ENCODE measurements around the gene TCP11.
A peak's percentile ranks its signal among the peaks of the same experiment; 100 is the strongest.

Gene TCP11

DNA sequence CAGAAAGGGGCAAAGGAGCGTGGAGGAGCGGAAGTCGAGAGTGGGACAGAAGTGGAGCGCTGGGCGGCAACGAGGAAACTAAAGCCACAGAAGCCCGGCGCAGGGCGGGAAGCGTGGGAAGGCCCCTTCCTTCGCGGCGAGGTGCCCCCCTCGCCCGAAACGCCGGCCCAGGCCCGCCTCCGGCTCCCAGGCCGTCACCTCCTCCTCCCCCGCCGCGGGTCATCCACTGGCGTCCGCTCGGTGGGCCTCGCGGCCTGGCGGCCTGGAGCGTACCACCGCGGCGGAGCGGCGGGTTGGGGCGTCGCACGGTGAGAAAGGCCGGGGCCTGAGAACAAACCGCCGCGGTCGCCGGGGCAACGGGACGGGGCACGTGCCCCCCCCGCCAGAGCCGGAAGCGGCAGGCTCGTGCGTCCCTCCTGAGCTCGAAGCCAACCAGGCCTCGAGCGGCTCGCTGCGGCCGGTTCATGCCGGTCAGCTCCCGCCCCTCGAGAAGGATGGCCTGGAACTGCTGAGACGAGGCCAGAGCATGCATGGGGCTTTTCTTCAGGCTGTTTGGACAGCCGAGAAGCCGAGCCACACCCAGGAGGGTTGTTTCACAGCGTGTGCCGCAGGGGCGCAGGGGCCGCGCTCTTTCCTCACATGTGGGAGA lies at the start of gene TCP11:
TSS of gene TCP11 (minus strand) at position 333 of the 649 bp plus-strand sequence. CDS start 469 bp downstream, outside the sequence.
- DNase-seq: peak; percentile 27

DNA sequence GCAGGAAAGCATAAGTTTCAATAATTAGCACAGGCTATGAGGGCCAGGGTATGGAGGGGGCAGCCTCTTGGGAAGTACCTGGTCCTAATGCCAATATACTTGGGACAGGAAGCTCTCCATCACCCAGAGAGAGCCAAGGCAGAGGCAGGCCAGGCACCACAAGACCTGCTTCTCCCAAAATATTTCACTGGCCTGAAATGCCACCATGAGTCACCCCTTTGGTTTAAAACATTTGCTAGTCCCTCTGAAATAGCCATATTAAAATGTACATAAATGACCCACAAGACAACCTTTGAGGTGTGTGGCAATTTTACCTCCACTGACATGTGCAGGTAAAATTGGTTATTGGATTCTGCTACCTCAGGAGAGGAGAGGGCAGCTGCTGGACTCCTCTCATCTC lies 49.2 kb upstream of the TCP11 start:
- no peak for DNase-seq

DNA sequence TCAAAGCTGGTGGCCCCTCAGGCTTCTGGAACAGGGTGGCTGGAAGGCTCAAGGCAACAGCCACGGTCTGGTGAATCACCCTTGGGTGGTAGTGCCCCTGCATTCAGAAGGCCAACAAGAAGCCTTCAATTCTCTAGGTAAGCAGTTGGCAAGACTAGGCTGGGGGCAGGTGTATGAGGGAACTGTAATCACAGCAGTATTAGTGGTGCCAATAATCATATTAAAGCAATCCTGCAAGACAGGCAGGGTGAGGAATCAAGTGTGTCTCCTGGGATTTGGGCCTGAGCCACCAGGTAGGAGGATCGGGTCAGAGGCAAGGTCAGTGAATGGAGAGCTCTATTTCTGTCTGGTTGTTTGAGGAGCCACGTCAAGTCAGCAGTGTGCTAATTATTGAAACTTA lies 47.7 kb upstream of the TCP11 start:
- DNase-seq: no peak

DNA sequence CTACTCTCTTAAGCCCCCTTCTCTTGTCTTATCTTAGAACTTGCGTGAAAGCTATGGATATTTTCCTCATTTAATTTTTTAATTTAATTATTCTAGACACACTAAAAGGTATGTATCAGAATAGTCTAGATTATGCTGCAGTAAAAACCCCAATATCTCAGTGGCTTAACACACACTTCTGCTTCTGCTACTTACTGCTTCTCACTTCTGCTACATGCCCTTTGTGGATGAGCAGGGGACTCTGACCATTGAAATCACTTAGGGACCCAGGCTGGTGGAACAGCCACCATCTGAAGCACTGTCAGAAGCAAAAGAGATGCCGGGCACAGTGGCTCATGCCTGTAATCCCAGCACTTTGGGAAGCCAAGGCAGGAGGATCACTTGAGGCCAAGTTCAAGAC lies 45.4 kb upstream of the TCP11 start:
- no peak for DNase-seq

DNA sequence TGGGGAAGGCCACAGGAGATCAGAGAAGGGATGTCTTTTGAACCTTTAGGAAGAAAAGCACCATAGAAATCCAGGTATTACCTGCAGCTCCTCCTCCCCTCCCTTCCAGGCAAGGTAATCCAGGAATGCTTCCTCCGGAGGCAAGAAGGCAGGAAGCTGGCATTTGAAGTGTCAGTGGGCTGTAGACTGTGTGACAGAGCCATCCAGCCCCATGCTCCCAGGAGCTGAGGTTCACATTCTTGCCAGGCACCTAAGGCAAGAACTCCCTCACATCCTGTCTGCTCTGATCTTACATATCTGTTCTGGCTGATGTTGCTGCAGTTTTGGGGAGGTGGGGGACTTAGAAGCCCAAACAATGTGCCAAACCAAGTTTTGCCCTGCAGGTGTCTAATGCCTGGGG lies 44.8 kb upstream of the TCP11 start:
- no peak for DNase-seq

DNA sequence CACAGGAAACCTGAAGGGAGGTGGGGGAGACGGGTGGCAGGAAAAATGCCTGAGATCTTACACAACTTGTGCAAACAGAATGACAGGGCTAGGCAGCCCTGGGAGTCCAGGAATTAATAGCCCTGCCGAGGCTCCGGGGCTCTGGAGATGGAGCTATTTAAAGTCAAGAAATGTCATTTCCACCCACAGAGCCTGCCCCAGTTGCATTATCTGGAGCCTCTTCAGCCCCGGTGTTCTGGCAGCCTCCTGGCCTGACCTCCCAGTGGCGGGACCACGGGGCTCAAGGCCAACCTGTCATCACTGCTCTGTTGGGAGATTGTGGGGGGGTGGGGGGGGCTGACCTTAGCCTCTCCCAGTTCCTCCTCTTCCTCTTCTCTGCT lies 44.2 kb upstream of the TCP11 start:
- DNase-seq: no peak

DNA sequence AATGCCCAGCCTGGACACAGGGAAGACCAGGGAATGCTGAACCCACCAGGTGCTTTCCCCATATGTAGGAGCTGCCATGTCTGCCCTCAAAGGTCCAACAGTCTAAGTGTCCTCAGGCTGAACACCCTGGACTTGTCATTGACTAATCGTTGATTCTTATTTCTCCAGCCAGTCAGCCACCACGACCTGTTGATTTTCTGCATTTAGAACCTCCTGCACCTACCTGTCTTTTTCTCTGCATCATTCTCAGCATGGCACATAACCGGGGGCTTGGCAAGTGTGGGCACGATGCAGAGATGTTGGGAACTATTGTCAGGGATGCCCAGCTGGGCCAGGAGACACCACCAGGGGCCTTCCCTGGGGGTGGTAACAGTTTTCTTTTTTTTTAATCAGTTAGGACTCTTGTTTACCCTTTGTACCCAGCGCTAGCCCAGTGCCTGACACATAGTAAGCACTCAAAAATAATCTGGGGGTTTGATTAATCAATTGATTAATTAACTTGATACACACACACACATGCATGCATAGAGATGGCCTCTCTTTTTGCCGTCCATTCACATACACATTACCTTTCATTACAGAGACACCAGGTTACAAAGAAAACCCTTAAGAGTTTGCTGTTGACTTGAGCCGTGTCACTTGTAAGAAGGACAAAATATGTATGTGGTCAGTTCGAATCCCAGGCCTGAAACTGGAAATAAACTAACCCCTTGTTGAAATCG lies 43.6 kb upstream of the TCP11 start:
- DNase-seq: no peak

DNA sequence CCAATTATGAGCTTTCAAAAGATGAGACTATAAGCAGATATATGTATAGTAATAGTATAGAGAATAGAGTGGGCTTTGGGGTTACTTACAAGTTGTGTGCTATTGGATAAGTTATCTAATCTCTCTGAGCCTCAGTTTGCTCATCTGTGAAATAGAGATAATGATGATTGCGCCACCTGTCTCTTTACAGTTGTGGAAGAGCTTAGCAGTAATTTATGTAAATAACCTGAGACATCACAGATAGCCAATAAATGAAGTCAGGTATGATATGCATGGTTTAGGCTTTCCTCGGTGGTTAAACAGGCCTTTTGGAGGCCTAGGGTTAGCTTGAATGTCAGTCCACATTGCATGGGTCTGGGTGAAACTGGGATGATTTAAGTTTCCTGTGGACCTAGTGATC lies 42.8 kb upstream of the TCP11 start:
- DNase-seq: no peak

DNA sequence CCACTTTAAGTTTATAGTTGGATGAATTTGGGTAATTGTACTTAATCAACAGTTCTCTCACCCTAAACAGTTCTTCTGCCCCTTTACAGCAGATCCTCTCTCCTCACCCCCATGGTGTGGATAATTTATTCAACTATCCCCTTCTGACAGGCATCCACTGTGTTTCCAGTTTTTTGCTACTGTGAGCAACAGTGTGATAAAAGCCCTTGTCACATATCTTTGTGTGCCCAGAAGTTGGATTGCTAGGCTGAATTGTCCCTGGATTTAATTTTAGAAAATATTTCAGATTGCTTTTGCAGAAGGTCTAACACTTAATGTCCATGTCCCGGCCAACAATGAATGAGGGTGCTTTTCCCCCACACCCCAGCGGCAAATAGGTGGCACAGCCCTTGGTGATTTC lies 42.1 kb upstream of the TCP11 start:
- no peak for DNase-seq

DNA sequence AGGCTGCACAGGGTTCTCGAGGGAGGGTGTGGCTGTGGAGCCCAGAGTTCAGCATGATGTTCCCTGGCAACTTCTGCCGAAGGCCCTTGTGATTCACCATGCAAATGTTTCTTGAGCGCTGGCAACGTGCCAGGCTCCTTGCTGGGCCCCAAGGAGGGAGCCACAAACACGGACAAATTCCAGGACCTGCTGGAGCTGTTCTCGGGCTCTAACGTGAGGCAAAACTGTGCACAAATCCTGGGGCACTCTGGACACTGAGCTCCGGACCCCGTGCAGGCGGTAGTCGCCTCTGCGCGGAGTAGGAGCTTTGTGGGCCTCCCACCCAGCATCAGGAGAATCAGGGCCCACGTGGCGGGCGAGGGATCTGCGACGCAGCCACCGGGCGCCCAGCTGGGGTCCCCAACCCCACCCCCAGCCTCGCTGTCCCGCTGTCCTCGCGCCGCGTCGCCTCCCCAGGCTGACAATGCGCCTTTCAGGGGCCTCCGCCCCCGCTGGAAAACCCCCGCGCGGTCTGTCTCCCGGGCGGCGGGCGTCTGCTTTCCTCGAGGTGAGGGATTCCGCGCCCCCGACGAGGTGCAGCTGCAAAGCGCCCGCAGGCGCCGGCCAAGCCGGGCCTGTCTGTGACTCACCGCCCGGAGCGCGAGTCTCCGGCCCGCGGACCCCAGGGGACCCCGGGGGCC lies 40.9 kb upstream of the TCP11 start:
- DNase-seq: no peak

DNA sequence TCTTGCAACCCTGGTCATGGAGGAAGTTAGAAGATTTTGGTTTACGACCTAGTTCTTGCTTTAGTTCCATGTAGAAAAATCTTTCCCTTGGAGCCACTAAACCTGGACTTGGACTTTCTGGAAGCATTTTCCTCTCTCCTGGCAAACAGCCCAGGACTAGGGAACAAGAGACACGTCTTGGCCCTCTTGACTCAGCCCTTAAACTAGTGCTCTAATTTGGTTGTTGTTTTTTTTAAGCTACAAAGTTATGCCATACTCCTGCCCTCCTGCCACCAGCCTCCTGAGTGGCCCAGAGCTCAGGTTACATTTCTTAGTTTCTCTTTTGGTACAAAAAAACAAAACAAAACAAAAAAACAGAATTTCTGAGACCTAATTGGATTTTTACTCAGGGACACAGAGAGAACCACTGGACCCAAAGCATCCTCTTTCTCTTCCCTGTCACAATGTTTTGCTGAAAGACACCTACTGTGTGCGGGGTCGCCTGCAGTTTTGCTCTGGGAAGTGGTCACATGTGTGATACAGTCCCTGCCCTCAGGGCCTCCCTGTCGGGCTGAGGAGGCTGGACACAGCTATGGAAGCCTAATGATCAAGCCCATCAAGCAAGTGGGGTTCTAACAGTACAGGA lies 40.3 kb upstream of the TCP11 start:
- DNase-seq: no peak

DNA sequence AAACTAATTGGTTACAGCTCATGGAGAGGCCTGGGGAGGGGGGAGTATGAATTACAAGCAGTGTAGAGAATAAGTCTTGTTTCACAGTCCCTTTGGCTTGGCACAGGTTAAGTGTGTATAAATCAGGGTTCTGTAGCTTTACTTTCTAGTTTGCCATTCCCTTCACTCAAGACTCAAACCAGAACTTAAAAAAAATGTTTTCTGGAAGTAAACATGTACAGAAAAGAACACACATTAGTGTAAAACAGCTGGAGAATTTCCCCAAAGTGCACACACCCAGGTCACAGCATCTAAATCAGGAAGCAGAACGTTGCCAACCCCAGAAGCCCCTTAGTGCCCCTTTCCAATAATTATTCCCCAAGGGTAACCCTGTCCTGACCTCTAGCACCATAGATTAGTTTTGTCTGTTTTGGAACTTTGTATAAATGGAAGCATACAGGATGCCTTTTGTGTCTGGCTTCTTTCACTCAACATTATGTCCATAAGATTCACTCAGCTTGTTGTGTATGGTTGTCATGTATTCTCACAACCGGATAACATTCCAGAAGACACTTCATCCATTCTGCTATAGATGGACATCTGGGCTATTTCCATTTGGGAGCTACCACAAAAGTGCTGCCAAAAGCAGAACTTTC lies 38.9 kb upstream of the TCP11 start:
- DNase-seq: no peak

DNA sequence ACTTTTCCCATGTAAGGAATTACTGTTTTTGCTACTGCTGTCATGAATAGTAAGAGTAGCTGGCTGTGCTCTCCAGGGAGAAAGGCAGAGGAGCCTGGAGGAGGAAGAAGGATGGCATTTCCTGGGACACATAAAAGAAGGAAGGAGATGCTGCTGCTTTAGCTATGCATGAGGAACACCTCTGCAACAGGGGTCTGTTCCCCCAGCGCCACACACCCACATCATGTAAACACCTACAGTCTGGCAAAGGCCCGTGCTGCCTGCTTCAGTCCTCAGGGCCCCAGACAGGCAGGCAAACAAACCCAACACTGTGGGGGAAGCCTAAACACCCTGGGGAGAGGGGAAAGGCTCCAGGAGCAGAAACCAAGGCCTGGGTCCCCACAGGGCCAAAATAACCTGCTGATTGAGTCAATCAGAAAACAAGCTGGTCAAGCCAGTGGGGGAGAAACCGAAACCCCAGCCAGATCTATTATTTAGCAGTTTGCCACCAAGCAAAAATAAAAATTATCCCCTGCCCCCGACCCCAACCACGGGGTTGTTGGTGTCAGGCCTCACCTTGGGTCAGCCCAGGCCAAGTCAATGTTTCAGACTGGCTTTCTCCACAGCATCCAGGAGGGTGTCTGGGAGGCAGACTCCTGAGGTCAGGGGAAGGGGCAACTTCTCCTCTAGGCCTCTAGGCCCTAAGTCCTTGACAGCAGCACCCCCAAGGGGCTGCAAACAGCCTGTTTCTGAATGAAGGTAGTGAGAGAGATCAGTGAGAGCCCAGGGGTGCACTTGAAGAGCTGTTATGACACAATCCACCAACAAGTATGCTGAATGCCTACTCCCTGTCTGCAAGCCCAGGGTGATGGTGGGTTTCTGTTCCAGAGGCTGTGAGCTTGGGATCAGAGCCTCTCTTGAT lies 38.0 kb upstream of the TCP11 start:
- DNase-seq: no peak

DNA sequence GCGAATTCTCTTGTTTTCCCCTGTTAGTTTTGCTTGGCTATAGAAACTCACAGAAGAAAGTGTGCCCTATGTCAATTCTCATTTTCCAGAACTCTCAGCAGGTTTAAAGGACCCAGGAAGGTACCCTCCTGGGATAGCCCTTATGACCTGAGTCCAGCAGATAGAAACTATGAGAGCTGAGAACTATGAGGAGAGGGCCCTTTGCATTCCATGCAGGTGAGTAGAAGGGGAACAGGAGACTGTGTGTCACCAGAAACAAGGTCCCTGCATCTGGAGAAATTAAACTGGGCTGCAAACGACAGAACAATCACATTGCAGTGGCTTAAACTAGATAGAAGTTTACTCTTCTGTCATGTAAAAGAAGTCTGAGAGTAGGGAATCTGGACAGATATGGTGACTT lies 36.9 kb upstream of the TCP11 start:
- no peak for DNase-seq

DNA sequence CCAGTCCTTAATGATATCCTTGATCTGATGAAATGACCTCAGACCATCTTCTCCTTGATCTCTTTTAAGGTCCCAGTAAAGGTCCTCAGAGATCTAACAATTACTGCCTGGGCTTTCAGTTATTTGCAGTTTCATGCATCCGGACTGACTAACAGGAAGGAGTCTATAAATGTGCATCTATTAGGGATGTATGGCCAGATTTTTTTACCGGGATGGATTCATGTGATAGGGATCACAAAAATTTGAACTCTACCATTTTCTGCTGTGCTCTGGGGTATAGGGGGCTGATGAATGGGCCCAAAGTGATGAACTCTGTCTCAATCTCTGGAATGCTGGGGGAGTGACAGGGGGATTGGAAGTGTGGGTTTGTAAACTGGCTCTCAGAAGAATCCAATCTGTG lies 36.5 kb upstream of the TCP11 start:
- DNase-seq: no peak

DNA sequence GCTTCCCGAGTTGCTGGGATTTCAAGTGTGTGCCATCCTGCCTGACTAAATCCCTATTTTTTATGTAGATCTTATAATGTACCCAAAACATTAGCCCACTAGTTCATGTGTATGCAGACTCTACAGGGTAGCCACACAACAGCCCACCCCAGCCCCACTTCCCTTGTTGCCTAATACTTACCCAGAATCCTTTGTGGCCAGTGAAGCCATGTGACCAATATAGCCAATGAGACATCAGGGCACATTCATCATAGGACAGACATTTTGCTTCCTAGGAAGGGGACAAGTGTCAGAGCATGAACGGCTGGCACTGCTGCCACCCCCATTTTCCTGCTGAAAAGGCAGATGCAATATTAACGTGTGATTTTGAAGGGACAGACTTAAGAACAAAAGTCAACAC lies 36.0 kb upstream of the TCP11 start:
- no peak for DNase-seq

DNA sequence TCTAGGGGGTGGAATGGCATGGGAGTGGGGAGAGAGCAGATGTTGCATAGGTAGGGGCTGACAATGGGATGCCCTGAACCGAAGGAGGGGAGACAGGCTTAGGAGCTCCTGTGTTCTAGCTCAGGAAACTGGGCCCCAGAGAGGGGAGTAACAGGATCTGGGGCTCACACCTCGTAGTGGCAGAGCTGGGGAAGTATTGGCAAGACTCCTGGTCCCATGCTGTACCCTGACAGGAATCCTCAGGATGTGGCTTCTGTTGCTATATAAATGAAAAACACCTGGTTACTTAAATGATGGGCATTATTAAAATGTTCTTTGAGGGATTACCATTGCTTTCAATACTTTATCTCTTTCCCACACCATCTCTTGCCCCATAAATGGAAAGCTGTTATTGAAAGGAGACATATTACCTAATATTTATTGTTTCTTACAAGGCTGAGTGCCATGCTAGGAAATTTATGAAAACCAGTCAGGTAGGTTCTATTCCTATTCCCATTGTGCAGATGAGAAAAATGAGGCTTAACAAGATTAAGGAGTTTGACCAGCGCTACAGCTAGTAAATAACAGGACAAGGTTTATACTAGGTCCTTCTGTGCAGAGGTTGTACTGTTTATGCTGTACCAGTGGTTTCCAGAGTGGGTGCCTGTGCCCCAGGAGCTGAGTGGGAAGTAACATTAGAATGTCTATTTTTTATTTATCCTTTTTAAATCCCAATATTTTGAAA lies 35.3 kb upstream of the TCP11 start:
- no peak for DNase-seq

DNA sequence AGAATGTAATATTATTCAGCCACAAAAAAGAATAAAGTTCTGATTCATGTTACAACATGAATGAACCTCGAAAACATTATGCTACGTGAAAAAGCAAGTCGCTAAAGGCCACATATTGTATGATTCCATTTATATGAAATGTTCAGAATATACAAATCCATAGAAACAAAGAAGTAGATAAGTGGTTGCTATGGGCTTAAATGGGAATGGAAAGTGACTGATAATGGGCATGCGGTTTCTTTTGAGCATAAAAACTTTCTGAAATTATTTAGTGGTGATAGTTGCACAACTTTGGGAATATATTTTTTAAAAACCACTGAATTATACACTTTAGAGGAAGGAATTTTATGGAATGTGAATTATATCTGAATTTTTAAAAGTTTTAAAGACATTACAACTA lies 33.4 kb upstream of the TCP11 start:
- DNase-seq: no peak

DNA sequence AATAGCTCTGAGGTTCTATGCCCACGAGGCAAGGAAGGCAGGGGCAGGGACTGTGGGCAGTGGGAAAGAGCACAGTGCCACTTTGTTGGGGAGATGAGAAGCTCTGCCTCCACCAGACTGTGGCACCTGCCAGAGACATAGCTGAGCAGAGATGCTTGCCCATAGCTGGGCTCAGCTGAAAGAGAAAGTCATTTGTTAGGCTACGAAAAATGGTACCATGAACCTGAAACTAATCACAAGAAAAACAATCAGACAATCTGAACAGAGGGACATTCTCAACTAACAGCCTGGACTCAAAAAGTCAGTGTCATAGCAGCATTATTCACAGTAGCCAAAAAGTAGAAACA lies 32.9 kb upstream of the TCP11 start:
- DNase-seq: no peak

DNA sequence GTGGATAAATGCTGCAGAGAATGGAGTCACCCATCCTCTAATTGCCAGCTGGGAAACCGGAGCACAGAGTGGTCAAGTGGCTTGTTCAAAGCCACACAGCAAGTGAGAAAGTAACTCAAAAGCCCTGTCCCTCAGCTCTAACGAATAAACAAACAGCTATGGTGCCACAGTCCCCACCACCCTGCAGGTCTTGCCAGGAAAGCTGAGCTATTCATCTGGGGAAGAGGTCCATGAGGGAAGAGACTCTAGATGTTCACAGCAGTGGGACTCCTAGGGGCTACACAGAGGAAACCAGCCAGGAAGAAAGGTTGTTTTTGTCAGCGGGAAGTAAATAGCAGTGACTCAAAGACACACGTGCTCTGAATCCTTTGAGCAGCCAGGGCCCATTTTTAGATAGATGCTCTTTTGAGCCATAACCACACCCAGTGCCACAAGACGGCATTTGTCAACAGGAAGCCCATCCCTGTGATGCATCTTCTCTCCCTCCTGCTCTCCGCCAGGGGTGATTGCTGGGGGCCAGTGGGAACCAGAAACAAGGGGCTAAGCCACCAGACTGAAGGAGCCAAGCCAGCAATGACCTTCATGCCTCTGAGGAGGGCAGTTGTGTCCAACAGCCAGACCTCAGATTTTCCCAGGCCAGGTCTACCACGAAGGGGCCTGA lies 32.4 kb upstream of the TCP11 start:
- no peak for DNase-seq

DNA sequence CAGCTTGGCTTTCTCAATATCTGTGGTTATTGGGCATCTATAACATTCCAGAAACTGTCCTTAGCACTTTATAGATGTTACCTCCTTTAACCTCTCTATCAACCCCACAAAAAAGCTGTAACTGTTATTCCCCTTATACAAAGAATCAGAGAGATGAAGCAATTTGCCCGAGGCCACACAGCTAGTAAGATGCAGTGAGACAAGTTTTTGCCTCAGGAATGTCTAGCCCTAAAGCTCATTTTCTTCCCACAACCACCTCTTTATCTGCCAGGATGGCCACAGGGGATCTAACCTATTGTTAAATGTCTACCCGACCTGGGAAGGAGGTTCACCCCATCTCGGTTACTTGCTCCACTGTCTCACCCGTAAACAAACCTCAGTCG lies 31.9 kb upstream of the TCP11 start:
- no peak for DNase-seq
